Testis (tissue), 2 donors: ENCODE results near the gene APOC3.

ENCODE experiments used
- CTCF ChIP-seq, 3 experiments: fragments of 450-650 bp in 2 of 3; fragments of 200-600 bp in 1 of 3; sonication (generic) in 1 of 3; IDR thresholded peaks; one replicate each; pipeline ENCODE4 v1.5.1; 2016 to 2019; ENCODE audit warnings: antibody characterized with exemption in 3 of 3, mild to moderate bottlenecking in 2 of 3, moderate library complexity in 1 of 3
- POLR2A ChIP-seq: fragments of 450-650 bp; IDR thresholded peaks from one replicate; pipeline ENCODE4 v1.6.1; 2017; ENCODE audit warnings: antibody characterized with exemption, mild to moderate bottlenecking, moderate library complexity

- TF ChIP-seq CTCF (IDR thresholded peaks at IDR 0.05) (no peak), POLR2A (no peak)
These were observed 19.4 kb downstream of the APOC3 start for GRCh38 chr11:116849060-116849459.
